Renal cortical epithelial cell (primary cell): Measurements from ENCODE around the gene ADGRV1. TPM values are rescaled to one million over a fixed set of nuclear protein-coding genes. Genes with fewer than 3 reads are reported as not detected.
A peak's percentile ranks its signal among the peaks of the same experiment; 100 is the strongest.

Source experiments
- DNase-seq: peaks from one replicate; pipeline ENCODE4 v3.0.0-alpha.2; 2011; ENCODE audit warnings: low read depth
- total RNA-seq: library from RNA; depleted of rRNA; stranded (reverse); fragments of >200 nt; gene quantifications from 2 replicates; pipeline ENCODE4 v1.2.3, GENCODE V29; 2014

The ADGRV1 gene
- total RNA-seq, 1 donor from 2014 or later: 0.55 TPM

DNA sequence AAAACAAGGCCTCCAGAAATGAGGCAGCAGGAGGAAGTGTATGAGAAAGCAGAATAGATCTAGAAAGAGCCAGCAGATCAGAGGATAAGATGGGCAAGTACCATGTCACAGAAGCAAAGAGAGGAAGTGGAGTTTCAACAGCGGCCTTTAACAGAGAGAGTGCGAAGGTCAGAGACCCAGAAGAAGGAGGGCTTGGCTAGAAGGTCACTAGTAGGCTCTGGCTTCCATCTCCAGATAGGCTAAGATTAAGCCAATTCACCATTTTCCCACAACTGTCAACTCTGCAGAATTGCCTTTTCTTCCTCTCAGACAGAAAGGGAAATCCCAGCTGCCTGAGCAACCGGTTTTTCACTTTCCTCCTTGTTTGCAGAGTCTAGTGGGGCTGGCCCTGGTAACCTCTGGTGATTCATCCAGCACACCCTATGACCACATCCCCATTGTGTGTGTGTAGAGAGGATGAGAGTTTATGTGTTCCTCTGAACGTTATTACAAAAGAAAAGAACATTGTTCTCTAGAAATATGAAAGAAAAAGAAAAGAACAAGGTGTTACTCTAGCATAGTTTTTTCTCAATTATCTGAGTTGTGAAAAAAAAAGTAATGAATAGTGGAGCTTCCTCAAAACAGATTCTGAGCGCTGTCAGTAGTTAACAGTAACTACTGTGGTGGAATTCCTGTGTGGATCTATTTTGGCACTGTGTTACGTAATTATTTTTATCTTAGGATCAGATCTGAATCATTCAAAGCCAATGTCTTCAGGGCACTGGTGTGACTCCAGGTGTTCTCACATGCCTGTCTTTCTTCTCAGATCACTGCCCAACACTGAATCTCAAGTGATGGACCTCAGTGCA, 604.2 kb downstream of the ADGRV1 start:
- DNase-seq: peak; percentile 98

DNA sequence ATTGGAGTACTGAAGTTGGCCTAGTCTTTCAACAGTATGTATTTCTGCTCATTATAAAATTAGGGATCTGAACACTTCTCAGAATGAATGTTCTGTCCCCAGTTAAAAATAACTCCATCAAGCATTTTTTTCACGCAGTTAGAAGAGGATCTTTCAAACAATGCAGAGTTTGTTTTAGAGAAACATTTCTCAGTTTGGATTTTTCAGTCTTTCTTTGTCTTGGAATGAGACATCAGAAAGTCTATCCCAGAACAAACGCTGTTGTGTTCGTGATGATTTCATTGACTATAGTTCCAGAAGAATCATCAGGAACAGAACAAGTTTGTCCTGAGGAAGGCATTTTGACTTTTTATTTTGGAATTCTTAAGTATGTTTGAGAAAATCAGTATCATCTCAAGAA, 605.8 kb downstream of the ADGRV1 start:
- no peak for DNase-seq

DNA sequence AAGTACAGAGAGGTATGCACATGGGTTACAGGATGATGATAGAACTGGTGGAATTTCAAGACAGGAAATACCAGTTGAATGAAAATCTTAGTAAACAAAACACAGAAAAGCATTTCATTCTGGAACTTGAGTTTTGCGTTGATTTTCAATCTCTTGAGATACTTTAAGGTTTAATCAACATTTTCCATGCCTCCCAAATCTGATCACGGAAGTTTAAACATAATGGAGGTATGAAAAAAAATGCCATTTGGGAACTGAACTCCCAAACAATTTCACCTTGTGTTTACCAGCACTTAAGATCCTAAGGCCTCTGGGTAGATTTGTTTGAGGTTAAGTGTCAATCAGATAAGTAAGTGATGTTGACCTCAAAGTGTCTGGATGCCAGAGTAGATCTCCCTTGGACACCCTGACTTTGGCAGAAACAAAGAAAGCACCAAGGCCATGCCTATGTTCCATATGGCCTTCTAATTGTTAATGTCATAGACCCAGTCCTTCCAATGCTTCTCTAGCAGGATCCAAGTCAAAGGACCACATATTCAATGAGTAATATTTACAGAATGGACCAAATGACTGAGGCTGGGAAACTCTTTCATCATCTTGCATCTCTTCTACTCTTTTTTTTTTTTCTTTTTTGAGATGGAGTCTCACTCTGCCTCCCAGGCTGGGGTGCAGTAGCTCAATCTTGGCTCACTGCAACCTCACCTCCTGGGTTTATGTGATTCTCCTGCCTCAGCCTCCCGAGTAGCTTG, 607.6 kb downstream of the ADGRV1 start:
- no peak for DNase-seq

DNA sequence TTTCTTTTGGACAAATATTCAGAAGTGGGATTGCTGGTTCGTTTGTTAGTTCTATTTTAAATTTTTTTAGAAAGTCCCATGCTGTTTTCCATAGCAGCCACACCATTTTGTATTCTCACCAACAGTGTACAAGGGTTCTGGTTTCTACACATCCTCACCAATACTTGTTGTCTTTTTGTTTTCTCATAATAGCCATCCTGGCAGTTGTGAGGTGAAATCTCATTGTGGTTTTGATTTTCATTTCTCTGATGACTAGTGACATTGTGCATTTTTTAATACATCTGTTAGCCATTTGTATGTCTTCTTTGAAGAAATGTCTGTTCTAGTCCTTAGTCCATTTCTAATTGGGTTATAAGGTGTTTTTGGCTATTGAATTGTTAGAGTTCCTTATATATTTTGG, 610.3 kb downstream of the ADGRV1 start:
- no peak for DNase-seq

DNA sequence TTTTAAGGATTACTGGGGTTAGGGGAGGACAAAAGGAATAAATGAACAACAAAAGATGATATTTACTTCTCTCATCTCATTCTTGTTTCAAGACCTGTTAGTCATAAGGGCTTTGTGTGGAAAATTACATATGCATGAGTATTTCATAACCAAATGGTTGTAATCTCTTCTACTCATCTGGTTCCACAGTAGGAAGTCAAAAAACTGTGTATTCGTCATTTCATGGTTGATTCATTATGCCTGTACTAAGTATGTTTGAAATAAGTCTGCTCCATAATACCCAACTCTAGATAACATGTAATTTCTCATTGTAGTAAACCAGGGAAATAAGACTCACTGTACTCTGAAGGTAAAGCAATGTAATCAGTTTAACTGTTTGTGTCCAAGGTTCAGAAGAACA, 611.7 kb downstream of the ADGRV1 start:
- peak; percentile 80 for DNase-seq

DNA sequence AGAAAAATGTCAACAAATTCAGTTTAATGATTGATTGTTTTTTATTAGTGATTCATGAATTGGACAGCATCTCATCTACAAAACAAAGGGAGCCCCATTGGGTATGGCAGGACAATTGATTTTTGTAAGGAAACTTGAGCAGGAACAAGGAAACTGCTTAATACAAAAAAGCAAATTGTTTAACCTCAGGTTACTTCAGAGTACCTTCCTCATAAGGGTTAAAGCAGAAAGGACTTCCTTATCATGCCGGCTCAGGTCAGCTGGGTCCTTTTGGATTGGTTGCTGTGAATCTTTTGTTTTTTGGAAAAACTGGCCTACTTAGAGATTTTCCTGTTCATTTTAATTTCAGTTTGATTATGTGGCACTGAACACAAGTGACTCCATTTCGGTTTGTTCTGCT, 612.7 kb downstream of the ADGRV1 start:
- no peak for DNase-seq

DNA sequence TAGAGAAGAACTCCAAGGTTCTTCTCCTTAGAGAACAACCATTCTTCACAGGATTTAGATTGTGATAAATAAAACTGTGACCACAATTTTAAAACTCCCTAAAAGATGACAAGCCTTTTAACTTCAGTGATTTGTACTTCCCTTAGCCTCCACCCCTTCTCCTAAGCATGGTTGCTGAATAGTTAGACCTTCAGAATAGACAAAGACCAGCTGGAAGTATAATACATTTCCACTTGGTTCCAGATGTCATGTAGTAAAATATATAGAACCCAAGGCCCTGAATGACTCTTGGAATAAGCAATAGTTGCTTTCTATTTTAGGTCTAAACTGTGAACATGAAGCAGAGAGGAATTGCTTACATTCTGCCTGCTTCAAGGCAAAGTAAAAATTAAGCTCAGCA, 615.8 kb downstream of the ADGRV1 start:
- DNase-seq: peak; percentile 32

DNA sequence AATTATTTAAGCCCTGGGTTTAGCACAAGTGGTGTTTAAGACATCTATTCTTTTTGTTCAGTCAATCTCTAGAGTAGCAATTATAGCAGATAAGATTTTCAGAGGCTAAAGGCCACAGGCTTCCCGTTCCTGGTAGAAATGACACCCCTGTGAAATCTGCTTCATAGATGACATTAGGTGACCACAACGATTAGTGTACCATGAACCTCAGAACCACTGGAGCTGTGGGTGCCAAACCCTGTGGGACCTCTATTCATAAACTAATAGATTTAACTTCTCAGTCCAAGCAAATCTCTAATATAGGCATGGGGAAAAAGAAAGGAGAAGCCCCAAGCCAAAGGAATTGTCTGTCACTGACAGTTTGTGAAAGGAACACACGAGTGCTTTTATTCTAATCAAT, 617.1 kb downstream of the ADGRV1 start:
- DNase-seq: peak; percentile 27

DNA sequence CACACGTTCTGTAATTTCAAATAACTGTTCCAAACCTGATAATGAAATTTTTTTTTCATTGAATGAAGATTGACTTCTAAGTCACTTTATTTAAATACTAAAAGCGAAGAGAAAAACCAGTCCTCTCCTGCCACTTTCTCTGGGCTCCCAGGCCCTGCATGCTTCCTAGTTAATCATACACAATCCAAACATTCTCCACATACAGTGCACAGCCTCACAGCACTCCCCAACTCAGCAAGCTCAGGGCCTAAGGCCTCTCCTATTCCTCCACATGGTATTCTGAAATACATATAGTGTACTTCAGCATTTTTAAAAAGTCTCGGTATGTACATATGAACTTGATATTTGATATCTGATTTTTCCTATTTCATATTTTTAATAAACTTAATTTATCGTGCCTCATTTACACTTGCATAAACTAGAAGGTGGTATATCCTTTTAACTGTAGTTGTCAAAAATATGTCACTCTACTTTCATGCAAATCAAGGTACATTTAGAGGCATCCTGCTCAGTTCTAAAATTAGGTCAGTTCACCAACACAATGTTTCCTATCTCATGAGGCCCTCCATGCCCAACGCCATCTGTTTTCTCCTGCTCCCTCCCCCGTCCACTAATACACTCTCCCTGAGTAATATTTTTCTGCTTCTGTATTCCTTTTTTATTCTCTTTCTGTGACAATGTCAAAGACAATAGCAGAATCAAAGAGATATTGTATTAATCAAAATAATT, 617.9 kb downstream of the ADGRV1 start:
- peak; percentile 79 for DNase-seq

DNA sequence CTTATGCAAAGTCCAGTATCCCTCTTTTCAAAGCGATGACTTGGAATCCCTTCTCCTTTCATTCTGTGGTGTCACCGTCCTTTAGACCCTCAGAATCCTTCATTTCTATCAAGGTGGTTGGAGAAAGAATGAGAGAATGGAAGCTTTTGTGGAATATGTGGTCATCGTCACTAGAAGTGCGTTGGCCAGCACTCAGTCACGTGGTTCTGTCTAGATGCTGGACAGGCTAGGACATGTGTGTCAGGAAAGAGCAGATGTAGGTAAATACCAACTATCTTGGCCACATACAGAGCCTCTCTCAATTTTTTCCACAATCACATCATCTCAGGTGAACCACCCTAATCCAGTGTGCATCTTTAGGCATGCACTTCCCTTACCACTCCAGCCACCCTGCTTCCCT, 618.5 kb downstream of the ADGRV1 start:
- no peak for DNase-seq

DNA sequence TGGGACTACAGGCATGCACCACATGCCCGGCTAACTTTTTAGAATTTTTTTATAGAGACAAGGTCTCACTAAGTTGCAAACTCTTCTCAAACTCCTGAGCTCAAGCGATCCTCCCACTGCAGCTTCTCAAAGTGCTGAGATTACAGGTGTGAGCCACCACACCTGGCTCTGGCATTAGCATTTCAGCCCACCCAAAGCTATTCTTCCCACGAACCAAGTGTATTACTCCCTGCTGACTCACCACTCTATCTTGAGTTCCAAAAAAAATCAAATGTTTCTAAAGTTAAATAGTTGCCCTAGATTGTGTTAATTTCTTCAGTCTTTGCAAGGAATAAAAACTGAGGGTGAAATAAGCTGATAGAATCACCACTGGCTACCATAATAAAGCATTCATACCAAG, 619.0 kb downstream of the ADGRV1 start:
- no peak for DNase-seq

DNA sequence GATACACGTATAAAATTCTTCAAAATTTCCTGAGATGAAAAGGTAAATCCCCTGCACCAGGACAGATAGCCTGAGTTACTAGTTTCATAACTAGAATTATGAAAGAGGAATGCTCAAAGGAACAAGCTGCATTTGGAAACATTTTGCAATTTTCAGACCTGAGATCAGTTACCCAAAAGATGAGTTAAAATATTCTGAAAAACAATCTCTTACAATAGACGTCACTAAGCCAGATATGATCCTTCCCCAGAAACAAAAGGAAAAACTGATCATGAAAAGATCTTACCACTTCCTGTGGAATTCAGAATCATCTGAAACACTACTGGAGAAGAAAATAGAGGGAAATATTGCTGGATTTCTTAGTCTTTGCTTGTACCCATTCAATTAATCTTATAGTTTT, 619.9 kb downstream of the ADGRV1 start:
- no peak for DNase-seq

DNA sequence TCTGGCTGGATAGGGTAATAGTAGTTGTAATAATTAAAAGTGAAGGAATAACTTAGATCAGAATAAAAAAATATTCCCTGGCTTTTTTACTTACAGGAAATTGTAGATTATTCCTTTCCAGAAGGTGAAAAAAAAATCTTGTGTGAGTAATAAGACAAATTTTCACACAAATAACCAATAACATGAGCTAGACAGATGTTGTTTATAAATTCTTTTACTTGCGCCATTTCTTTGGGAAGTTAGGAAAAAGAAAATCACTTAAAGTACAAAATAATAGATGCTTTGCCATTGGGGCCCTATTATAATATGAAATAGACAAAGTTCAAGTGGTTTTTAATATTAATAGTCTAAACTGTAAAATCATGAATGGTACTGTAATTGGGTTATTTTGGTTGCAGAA, 620.4 kb downstream of the ADGRV1 start:
- DNase-seq: no peak

DNA sequence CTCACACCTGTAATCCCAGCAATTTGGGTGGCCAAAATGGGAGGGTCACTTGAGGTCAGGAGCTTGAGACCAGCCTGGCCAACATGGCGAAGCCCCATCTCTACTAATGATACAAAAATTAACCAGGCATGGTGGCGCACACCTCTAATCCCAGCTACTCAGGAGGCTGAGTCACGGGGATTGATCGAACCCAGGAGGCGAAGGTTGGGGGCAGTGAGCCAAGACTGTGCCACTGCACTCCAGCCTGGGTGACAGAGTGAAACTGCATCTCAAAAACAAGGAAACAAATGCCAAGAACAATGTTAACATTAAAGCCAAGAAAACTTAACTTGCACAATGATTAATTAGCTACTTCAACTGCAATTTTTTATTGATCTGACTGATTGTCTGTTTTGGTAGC, 621.9 kb downstream of the ADGRV1 start:
- DNase-seq: no peak

DNA sequence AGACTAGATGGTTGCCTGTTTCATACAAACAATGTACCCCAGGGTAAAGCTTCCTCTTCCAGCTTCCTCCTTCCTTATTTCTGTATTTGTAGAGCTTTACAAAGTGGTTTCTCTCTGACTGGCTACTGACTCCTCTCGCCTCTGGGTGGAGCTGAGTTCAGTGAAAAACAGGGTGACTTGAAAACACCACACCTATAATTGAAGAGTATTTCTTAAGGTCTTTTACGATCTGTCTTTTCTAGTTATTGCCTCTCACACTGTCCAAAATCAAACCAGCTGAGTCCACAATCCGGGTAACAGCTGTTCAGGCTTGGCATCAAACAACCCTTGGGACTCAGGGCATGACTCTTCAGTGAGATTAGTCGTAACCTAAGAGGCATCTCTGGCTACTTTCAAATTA, 624.2 kb downstream of the ADGRV1 start:
- no peak for DNase-seq

DNA sequence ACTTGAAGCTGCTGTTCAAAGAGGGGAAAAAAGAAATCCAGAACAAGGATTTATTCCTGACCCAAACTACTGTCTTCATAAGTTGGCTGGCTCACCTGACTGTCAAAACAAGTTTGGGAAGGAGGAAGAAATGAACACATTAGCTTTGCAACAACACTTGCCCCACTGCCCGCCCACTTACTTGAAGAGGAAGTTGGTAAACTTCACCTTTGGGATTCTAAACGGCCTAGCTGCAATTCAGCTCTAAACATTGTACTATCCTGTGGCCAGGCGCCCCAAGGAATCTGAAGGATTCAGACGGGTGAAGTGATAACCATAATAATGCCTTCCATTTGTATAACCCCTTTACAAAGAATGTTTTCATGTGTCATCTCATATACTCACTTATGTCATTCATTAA, 625.1 kb downstream of the ADGRV1 start:
- DNase-seq: no peak

DNA sequence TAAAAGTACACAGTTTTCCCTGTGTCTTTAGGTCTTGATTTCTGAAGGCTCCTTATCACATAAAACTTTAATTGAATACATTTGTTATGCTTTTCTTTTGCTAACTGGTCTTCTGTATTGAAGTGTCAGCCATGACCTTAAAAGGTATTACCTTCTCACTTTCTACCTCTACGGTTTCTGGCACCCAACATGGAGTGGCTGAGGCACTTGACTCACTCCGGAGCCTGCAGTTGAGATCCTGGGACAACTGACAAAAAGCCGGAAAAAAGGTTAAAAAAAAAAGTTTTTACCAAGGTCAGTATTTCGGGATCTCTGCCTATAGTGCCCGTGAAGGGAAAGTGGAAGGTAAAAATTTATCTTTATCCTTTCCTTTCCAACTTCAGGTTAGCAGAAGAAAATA, 627.5 kb downstream of the ADGRV1 start:
- no peak for DNase-seq

DNA sequence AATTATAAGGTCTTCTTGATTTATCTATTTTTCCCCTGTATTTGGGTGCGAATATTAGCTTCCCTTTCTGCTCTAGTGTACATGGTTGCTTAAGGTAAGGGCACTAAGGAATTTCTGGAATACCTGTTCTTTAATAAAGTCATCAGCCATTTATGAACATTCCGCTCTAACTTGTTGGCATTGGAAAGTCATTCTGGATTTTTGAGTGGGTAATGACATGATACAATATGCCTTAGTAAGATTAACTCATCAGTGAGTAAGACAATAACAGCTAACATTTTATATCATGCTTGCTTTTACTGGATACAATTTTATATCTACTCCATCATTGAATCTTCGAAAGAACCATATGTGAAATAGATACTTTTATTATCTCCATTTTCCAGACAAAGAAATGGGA, 628.4 kb downstream of the ADGRV1 start:
- DNase-seq: no peak

DNA sequence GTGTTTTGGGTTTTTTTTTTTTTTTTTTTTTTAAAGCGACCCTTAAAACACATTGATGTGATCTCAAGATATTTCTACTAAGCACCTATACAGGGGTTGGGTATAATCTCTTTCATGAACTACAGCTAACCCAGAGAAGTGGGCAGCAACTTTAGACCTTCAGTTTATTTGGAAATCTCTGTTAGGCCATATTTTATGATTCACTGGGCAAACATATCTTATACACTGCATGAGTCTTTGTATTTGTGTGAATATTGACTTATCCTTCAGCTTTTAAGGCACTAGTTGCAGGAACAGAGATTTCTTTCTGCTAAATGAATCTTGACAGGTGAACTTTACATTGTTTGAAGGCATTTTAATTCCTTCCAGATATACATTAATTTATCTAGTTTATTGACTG, 630.2 kb downstream of the ADGRV1 start:
- DNase-seq: no peak

DNA sequence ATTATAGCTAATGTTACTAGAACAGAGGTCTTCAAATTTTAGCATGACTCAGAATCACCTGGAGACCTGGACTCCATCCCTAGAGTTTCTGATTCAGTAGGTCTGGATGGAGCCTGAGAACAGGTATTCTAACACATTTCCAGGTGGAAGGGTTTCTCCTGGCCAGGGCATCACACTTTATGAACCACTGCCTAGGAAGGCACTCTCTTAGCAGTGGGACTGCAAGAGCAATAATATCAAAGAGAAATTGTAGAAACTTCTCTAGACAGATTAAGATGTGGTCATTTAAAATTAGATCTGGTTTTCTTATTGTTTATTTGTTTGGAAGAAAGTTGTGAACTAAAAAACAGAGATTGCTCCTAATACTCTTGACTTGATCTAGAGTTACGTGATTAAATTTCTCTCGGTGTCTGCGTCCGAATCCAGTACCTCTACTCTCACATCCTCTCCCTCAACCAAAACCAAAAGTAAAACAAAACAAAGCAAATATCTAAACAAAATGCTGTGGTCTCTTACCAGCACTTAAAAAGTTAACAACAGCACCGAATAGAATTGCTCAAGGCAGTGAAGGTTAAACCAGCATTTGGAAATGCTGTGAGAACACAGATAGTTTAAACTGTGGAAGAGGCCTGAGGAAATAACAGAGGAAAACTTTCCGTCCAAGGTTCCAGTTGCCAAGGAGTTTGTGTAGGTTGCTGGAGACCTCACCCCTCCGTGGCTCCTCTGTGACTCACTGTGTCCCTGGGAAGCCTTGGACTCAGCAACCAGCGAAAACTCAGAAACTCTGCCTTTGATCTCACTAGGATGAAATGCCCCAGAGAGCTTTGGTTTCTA, 631.1 kb downstream of the ADGRV1 start:
- DNase-seq: peak; percentile 97

DNA sequence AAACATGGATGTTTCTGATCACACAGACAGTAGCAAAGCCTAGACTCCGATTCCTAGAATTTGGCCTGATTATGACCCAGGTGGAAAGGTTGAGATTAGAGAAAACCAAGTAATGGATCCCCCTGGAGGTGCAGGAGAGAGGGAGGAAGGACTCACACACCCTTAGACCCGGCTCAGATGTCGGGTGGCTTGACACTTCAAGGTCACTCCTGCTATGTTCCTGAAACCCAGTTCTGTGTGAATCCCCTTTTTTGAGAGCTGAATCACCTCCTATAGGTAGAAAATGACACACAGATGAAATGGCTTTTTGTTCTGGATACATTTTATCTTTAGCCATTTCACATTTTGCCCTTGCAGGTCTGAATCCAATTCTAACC, 631.7 kb downstream of the ADGRV1 start:
- DNase-seq: no peak
